Stimulated activated CD4-positive, alpha-beta T cell treated with anti-CD3 and anti-CD28 coated beads, Interleukin-2, amount 100 ng/mL, for 4 hours (primary cell): ENCODE results near the gene TFIP11.

Experiments used
- DNase-seq: peaks from one replicate; pipeline ENCODE4 v3.0.0-alpha.2; 2020; ENCODE audit warnings: low read depth

Gene TFIP11

DNA sequence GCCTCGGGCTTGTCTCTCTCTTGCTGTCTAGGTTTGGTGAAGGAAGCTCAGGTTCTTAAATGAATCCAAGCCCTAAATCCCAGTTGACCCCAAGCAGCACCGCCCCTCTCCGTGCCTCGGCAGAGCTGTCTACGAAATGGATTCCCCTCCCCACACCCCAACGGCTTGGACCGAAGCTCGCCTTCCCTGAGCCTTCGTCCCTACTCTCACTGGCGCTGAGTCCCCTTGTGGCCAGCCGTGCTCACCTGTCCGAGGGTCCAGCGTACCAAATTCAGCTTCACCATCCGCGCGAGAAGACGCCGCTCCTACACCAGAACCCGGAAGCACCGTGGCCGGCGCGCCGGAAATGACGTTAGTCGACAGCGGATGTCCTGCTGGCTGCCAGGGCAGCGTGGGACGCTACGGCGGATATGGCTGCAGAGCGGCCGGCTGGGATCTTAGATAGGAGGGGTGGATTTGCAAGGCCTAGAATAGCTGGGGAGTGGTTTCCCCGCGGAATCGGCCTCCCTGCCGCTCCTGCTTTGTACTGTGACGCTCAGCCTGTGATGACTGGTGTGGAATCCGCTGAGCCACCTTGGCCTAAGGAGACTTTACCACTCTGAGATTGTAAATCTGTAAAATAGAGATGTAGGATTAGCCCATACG lies at the start of gene TFIP11:
Gene TFIP11, minus strand, starts transcription at position 325 of the 645 bp plus-strand sequence. CDS start 2,201 bp downstream, outside the sequence.
- DNase-seq: peak; percentile 85

- DNase-seq: no peak
Observed at GRCh38 chr22:26561756-26562417, 49.6 kb upstream of the TFIP11 start.

GRCh38 chr22:26559961-26560575 lies 47.8 kb upstream of the TFIP11 start:
- no peak for DNase-seq

DNA sequence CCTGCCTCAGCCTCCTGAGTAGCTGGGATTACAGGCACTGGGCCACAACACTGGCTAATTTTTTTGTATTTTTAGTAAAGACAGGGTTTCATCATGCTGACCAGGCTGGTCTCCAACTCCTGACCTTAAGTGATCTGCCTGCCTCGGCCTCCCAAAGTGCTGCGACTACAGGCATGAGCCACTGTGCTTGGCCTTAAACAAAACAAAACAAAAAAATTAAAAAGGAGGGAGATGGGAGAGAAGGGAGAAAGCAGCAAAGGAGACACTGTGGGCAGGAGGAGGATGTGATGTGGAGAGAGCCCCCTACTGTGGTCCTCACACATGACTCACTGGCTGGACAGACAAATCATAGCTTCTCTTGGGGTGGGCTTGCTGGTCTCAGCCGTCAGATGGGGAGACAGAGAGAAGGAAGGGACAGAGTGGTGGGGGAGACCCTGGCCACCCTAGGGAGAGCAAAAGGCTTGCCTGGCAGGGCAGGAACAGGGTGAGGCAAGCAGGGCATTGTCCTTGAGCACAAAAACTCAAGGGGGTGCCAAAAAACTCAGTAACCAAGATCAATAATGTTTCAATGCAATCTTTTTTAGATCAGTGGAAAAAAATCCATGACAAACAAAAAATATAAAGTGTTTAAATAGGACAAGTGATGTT lies 46.1 kb upstream of the TFIP11 start:
- DNase-seq: no peak

- DNase-seq: no peak
Observed at GRCh38 chr22:26556904-26557303, 44.6 kb upstream of the TFIP11 start.

DNA sequence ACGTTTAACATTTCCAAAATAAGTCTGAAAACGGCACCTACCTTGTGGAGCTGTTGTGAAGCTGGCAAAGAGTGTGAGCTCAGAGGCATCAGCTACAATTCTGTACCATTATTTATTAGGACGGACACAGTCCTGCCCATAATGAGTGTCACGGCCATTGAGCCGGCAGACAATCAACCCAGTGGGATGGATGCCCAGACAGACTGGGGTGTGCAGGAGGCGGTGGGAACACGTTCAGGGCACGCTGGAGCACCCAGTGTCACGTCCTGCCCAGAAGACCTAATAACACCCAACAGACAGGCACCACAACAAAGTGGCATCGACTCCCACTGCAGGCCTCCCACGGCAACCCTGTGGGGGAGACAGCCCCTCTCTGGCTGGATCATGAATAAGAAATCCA lies 43.2 kb upstream of the TFIP11 start:
- DNase-seq: no peak

DNA sequence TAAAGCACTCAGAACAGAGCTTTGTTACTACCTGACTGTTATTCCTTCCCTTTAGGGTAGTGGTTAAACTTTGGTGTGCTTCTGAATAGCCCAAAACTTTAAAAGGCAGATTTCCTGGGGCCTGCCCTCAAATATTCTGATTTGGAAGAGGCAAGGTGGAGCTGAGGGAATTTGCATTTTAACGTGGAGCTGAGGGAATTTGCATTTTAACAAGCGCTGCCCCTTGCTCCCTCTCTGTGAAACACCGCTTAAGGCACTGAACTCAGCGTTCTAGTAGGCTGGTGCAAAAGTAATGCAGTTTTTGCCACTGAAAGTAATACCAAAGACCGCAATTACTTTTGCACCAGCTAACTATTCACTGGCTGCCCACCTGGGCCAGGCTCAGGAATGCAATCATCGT lies 42.7 kb upstream of the TFIP11 start:
- DNase-seq: no peak

- DNase-seq: no peak
Observed at GRCh38 chr22:26553056-26553752, 40.9 kb upstream of the TFIP11 start.

- DNase-seq: no peak
Observed at GRCh38 chr22:26552466-26552865, 40.2 kb upstream of the TFIP11 start.

DNA sequence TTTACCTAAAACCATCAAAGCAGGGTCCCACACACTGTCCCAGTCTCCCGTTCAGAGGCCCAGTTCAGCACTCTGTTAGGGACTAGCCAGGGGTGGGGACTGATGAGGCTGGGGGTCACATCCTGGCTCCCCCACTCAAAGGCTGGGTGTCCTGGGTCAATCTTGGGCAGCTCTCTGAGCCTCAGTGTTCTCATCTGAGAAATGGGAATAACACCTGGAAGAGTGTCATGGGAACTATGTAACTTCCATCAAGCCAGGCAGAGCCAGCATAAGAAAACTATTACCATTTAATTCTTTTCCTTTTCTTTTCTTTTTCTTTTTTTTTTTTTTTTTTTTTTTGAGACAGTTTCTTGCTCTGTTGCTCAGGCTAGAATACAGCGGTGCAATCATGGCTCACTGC lies 39.3 kb upstream of the TFIP11 start:
- no peak for DNase-seq

- no peak for DNase-seq
Observed at GRCh38 chr22:26550498-26551033, 38.3 kb upstream of the TFIP11 start.

GRCh38 chr22:26549902-26550497 lies 37.7 kb upstream of the TFIP11 start:
- DNase-seq: no peak

DNA sequence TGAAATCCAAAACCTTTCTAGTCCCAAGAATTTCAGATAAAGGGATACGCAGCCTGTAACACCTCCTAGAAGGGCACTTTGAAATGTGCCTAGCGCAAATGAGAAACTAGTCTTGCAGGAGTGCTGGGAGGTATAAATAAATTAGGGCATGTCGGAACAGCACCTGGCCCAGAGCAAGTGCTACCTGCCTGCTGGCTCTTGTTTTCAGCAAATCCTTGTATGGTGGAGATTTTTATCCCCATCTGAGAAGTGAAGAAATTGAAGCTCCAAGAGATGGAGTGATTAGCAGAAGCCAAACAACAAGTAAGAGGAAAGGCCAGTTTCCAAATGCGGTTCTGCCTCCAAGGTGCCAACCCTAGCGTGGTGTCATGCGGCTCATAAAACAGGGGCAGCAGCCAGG lies 36.7 kb upstream of the TFIP11 start:
- no peak for DNase-seq

DNA sequence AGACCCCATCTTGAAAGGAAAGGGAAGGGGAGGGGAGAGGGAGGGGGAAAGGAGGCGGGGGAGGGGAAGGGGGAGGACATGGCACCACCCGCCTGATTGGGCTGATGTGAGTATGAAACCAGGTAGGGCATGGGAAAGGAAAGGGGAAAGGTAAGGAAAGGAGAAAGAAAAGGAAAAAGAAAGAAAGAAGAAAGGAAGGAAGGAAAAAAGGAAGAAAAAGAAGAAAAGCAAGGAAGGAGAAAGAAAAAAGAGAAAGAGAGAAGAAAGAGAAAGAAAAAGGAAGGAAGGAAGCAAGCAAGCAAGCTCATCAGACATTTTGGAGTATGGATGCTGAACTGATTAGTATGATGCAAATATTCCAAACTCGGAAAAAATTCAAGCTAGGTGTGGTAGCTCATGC lies 36.0 kb upstream of the TFIP11 start:
- DNase-seq: no peak

DNA sequence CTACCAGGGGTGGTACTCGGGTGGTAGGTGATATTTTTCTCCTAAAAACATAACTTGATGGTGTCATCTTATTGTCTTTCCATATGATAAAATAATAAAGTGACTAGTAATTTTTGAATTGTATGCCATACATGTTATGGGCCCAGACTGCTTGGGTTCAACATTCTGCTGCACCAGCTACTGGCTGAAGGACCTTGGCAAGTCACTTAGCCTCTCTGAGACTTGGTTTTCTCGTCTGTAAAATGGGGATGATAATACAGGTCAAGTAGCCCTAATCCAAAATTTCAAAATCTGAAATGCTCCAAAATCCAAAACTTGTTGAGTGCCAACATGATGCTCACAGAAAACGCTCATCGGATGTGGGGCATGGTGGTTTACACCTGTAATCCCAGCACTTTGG lies 35.6 kb upstream of the TFIP11 start:
- no peak for DNase-seq

DNA sequence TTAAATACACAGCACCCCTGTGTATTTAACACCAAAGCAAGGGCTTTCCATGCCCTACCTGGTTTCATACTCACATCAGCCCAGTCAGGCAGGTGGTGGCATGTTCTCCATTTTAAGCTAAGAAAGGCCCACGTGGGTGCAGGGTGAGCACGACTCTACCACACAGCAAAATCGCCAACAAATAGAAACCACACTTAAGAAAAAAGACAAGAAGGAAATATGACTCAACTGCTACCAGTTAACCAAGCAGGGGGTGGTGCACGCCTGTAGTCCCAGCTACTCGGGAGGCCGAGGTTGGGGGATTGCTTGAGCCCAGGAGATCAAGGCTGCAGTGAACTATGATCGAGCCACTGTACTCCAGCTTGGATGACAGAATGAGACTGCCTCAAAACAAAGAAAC lies 35.2 kb upstream of the TFIP11 start:
- DNase-seq: no peak

GRCh38 chr22:26546282-26546681 lies 34.0 kb upstream of the TFIP11 start:
- no peak for DNase-seq

- DNase-seq: no peak
Observed at GRCh38 chr22:26545827-26546226, 33.6 kb upstream of the TFIP11 start.

GRCh38 chr22:26545385-26545784 lies 33.1 kb upstream of the TFIP11 start:
- no peak for DNase-seq

- no peak for DNase-seq
Observed at GRCh38 chr22:26544489-26544888, 32.2 kb upstream of the TFIP11 start.

- no peak for DNase-seq
Observed at GRCh38 chr22:26542831-26543230, 30.6 kb upstream of the TFIP11 start.
